RWPE2 (cell line): ENCODE results near the gene MRPL36.
A peak's percentile ranks its signal among the peaks of the same experiment; 100 is the strongest.

Source experiments
- ATAC-seq: fragments of 200-7000 bp; cut with Tn5 transposase; 3 replicates; pipeline ENCODE4 v1.9.1; 2021; ENCODE audit warnings: low read depth
- DNase-seq: peaks from one replicate; pipeline ENCODE4 v3.0.0-alpha.2; 2020; ENCODE audit warnings: low spot score
- H3K27ac ChIP-seq: fragments of 450-650 bp; 2 replicates; pipeline ENCODE4 v1.5.1; 2017; ENCODE audit warnings: mild to moderate bottlenecking; ENCODE audit not compliant: poor library complexity, severe bottlenecking
- H3K27me3 ChIP-seq: fragments of 250-450 bp; sonication (Bioruptor Pico); 2 replicates; pipeline ENCODE4 v1.5.1; 2021; ENCODE audit warnings: mild to moderate bottlenecking, moderate library complexity; ENCODE audit not compliant: insufficient read depth, poor library complexity, severe bottlenecking
- H3K36me3 ChIP-seq: fragments of 250-450 bp; sonication (Bioruptor Pico); 2 replicates; pipeline ENCODE4 v1.5.1; 2020; ENCODE audit warnings: low read depth, mild to moderate bottlenecking, moderate library complexity
- H3K4me1 ChIP-seq: fragments of 250-450 bp; sonication (Bioruptor Pico); 2 replicates; pipeline ENCODE4 v1.5.1; 2021; ENCODE audit warnings: mild to moderate bottlenecking, moderate library complexity; ENCODE audit not compliant: insufficient read depth, poor library complexity, severe bottlenecking
- H3K4me3 ChIP-seq: fragments of 250-450 bp; sonication (Bioruptor Pico); 2 replicates; pipeline ENCODE4 v1.5.1; 2021; ENCODE audit warnings: mild to moderate bottlenecking, moderate library complexity; ENCODE audit not compliant: severe bottlenecking
- H3K9me3 ChIP-seq: fragments of 250-450 bp; sonication (Bioruptor Pico); 2 replicates; pipeline ENCODE4 v1.5.1; 2021; ENCODE audit warnings: mild to moderate bottlenecking, moderate library complexity; ENCODE audit not compliant: severe bottlenecking
- CTCF ChIP-seq: fragments of 450-650 bp; IDR thresholded peaks from one replicate; pipeline ENCODE4 v1.5.1; 2017; ENCODE audit warnings: mild to moderate bottlenecking, moderate library complexity; ENCODE audit not compliant: poor library complexity, severe bottlenecking

Gene MRPL36

GRCh38 chr5:1760231-1760630, 39.4 kb downstream of the MRPL36 start:
- no peak for TF ChIP-seq CTCF
- H3K27me3 ChIP-seq = peaks cover 3% of the 10 kb centered on the region
- H3K4me3 ChIP-seq = no peak overlapping the region
- H3K27ac ChIP-seq = no peak overlapping the region
- no peaks in the 10 kb centered on the region for H3K4me1 ChIP-seq
- ATAC-seq (no peak), DNase-seq (no peak)
- H3K9me3 ChIP-seq = peaks cover 7% of the 10 kb centered on the region
- no peaks in the 10 kb centered on the region for H3K36me3 ChIP-seq

GRCh38 chr5:1759378-1759970, 40.2 kb downstream of the MRPL36 start:
- H3K4me1 ChIP-seq = no peaks in the 10 kb centered on the region
- no peak overlapping the region for H3K27ac ChIP-seq
- H3K9me3 ChIP-seq = peaks cover 7% of the 10 kb centered on the region
- DNase-seq = no peak
- no peaks in the 10 kb centered on the region for H3K36me3 ChIP-seq
- ATAC-seq = no peak
- no peak for TF ChIP-seq CTCF
- no peak overlapping the region for H3K4me3 ChIP-seq
- no peaks in the 10 kb centered on the region for H3K27me3 ChIP-seq

GRCh38 chr5:1758574-1758973, 41.1 kb downstream of the MRPL36 start:
- H3K36me3 ChIP-seq = no peaks in the 10 kb centered on the region
- H3K27me3 ChIP-seq = no peaks in the 10 kb centered on the region
- ATAC-seq (no peak), DNase-seq (no peak)
- no peak overlapping the region for H3K27ac ChIP-seq
- no peaks in the 10 kb centered on the region for H3K4me1 ChIP-seq
- no peak overlapping the region for H3K4me3 ChIP-seq
- H3K9me3 ChIP-seq = peaks cover 7% of the 10 kb centered on the region
- TF ChIP-seq CTCF = no peak

GRCh38 chr5:1757511-1757910, 42.1 kb downstream of the MRPL36 start:
- peaks cover 7% of the 10 kb centered on the region for H3K9me3 ChIP-seq
- no peaks in the 10 kb centered on the region for H3K4me1 ChIP-seq
- H3K27ac ChIP-seq = no peak overlapping the region
- peak; percentile 62 for DNase-seq
- ATAC-seq = no peak
- TF ChIP-seq CTCF = no peak
- H3K36me3 ChIP-seq = no peaks in the 10 kb centered on the region
- no peak overlapping the region for H3K4me3 ChIP-seq
- no peaks in the 10 kb centered on the region for H3K27me3 ChIP-seq

GRCh38 chr5:1756481-1756880, 43.2 kb downstream of the MRPL36 start:
- peaks cover 7% of the 10 kb centered on the region for H3K9me3 ChIP-seq
- H3K4me1 ChIP-seq = no peaks in the 10 kb centered on the region
- no peak for TF ChIP-seq CTCF
- no peak for DNase-seq
- no peak overlapping the region for H3K27ac ChIP-seq
- no peak for ATAC-seq
- H3K36me3 ChIP-seq = no peaks in the 10 kb centered on the region
- peaks cover 4% of the 10 kb centered on the region for H3K27me3 ChIP-seq
- H3K4me3 ChIP-seq = no peak overlapping the region
